ENCODE results near the gene NKX2-8. TPM values are rescaled to one million over a fixed set of nuclear protein-coding genes. Genes with fewer than 3 reads are reported as not detected.

The NKX2-8 gene
- total RNA-seq (not detected), polyA plus RNA-seq (1 to 10 TPM in 1 of 3 donors, not detected in 2; 1.4 TPM)
- long read RNA-seq, donor 1: 0 reads
- long read RNA-seq, donor 2: 0 reads
- long read RNA-seq, donor 3: 0 reads
- long read RNA-seq, donor 4: 0 reads
- long read RNA-seq, donor 5: 0 reads
- long read RNA-seq, donor 6: 0 reads
- long read RNA-seq, donor 7: 0 reads
- long read RNA-seq, donor 8: 0 reads
- long read RNA-seq, donor 9: 0 reads
- long read RNA-seq, donor 10: 0 reads

DNA sequence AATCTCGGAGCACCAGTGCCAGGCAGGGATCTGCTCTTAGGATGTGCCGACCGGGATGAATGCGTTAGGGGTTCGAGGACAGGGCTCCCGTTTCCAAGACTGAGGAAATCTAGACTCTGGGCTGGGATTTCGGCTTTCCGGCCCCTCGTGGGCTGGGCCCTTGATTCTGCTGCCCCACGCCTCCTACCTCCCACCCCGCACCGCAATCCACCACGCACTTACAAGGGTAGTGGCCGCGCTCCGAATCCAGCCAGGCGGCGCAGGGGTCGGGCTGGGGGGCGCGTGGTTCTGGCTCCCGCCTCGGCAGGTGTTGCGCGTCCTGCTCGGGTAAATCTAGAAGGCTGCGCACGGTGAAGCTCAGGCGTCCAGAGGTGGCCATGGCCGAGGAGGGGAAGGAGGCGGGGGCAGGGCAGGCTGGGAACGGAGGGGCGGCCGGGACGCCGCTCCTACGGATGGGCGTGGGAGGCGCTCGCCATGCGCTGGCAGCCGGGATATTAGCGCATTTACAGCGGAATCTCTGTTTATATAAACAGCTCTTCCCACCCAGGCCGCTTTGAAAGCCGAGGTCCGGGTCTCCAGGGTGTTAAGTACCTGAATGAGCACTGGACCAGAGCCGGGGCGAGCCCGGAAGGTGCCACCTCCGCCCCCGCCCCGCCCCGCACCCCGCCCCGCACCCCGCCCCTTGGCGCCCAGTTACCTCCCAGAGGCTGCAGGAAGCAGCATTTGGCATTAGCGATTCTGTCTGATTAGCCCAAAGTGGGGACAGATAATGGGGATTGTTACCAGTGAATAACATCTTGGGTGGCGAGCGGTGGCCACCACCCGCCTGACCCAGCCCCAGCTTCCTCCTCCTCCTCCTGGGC, at the start of gene NKX2-8:
Gene NKX2-8 (minus strand): TSS at position 604 of the 863 bp plus-strand sequence. CDS start 225 bp downstream, at position 379.
- Histone ChIP-seq H3K27ac (no peak within 1 kb of the TSS), H3K27me3 (peaks cover 39 to 97% (median 65%) of the 10 kb centered on the region in 3 donors), H3K36me3 (no peaks in the 10 kb centered on the region), H3K4me3 (peak within 1 kb of the TSS; percentile 44 to 68 (median 46)), H3K4me1 (peaks cover 25 to 42% (median 34%) of the 10 kb centered on the region in 4 donors), H3K9me3 (no peaks in the 10 kb centered on the region)
- DNase-seq: no peak
- WGBS, 5 donors: 1 to 4% (median 3%) methylated on average over 28 to 62 of the region's 62 CpGs
- TF ChIP-seq POLR2A (IDR thresholded peaks at IDR 0.05) (no peak), POLR2AphosphoS5 (IDR thresholded peaks at IDR 0.05) (no peak), CTCF (IDR thresholded peaks at IDR 0.05) (no peak), EP300 (IDR thresholded peaks at IDR 0.05) (no peak)
- intact Hi-C loops (cut with DNase I; ENCODE audit: low total_unique reads): no loop called here

DNA sequence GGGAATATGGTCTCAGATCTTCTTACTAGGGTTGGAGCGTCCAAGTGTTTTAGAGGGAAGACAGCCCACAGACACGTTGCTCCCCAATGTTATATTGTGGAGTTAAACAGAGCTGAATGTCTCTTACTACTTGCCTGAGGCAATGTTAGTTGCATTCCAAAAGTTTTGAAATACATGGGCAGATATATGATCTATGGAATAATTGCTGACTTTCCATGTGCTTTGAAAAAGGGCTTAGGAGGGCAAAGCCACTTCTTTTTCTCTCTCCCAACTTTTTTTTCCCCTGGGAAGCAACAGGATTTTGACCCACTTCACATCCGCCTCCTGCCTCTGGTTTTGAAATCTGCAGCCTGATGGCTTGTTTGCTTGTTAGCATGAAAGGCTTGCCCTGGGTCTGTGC, 45.6 kb upstream of the NKX2-8 start:
- Histone ChIP-seq H3K27ac (no peak overlapping the region), H3K27me3 (peaks cover 0 to 32% (median 0%) of the 10 kb centered on the region in 3 donors), H3K4me1 (no peaks in the 10 kb centered on the region), H3K4me3 (no peak overlapping the region), H3K9me3 (no peaks in the 10 kb centered on the region), H3K36me3 (no peaks in the 10 kb centered on the region)
- intact Hi-C loops (cut with DNase I; ENCODE audit: low total_unique reads): no loop called here
- 65 to 82% (median 72%) methylated on average over 3 of the region's 3 CpGs for WGBS, 5 donors
- DNase-seq: no peak
- TF ChIP-seq EP300 (IDR thresholded peaks at IDR 0.05) (no peak), CTCF (IDR thresholded peaks at IDR 0.05) (no peak)

DNA sequence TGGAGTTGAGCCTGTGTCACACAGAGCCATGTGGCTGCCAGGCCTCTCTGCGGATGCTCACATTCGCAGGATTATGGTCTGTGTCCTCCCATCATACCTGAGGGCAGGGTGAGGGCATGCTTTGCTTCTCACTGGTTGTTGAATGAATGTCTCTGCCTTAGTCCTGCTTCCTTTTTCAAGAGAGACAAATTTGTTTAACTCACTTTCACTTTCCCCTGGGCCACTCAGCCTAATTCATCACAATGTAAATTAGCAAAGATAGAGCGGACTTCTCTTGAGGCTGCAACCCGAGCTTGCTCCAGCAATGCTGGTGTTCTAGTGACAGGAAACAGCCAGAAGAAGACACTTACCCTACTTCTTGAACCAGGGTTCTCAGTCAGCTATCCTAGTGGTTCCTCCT, 43.7 kb upstream of the NKX2-8 start:
- Histone ChIP-seq H3K27me3 (peaks cover 0 to 22% (median 0%) of the 10 kb centered on the region in 3 donors), H3K4me1 (no peaks in the 10 kb centered on the region), H3K36me3 (no peaks in the 10 kb centered on the region), H3K9me3 (peaks cover 0 to 4% (median 1%) of the 10 kb centered on the region in 4 donors), H3K4me3 (no peak overlapping the region), H3K27ac (no peak overlapping the region)
- TF ChIP-seq POLR2AphosphoS5 (IDR thresholded peaks at IDR 0.05) (no peak), POLR2A (IDR thresholded peaks at IDR 0.05) (no peak), CTCF (IDR thresholded peaks at IDR 0.05) (no peak), EP300 (IDR thresholded peaks at IDR 0.05) (no peak)
- DNase-seq: no peak
- intact Hi-C loops (cut with DNase I; ENCODE audit: low total_unique reads): no loop called here
- 48 to 66% (median 63%) methylated on average over 4 of the region's 4 CpGs for WGBS, 5 donors

- Histone ChIP-seq H3K36me3 (no peaks in the 10 kb centered on the region), H3K9me3 (peaks cover 0 to 4% (median 1%) of the 10 kb centered on the region in 4 donors), H3K27ac (no peak overlapping the region), H3K4me3 (no peak overlapping the region), H3K27me3 (peaks cover 0 to 26% (median 0%) of the 10 kb centered on the region in 3 donors), H3K4me1 (no peaks in the 10 kb centered on the region)
- intact Hi-C loops (cut with DNase I; ENCODE audit: low total_unique reads): no loop called here
- no peak for TF ChIP-seq EP300 (IDR thresholded peaks at IDR 0.05)
- no peak for TF ChIP-seq POLR2A (IDR thresholded peaks at IDR 0.05)
- TF ChIP-seq POLR2AphosphoS5 (IDR thresholded peaks at IDR 0.05): no peak
- no peak for DNase-seq
- 66 to 78% (median 71%) methylated on average over 4 of the region's 4 CpGs for WGBS, 5 donors
These were observed 43.0 kb upstream of the NKX2-8 start for GRCh38 chr14:36625436-36625835.

All from stomach (tissue), 19 donors.